Measurements from ENCODE around the gene UBR3.
"Not testable (repeated sequence)": the region's sequence is repeated elsewhere in the genome, so short reads cannot be mapped to it uniquely, and the experiment has no call there.

The UBR3 gene, protein sequence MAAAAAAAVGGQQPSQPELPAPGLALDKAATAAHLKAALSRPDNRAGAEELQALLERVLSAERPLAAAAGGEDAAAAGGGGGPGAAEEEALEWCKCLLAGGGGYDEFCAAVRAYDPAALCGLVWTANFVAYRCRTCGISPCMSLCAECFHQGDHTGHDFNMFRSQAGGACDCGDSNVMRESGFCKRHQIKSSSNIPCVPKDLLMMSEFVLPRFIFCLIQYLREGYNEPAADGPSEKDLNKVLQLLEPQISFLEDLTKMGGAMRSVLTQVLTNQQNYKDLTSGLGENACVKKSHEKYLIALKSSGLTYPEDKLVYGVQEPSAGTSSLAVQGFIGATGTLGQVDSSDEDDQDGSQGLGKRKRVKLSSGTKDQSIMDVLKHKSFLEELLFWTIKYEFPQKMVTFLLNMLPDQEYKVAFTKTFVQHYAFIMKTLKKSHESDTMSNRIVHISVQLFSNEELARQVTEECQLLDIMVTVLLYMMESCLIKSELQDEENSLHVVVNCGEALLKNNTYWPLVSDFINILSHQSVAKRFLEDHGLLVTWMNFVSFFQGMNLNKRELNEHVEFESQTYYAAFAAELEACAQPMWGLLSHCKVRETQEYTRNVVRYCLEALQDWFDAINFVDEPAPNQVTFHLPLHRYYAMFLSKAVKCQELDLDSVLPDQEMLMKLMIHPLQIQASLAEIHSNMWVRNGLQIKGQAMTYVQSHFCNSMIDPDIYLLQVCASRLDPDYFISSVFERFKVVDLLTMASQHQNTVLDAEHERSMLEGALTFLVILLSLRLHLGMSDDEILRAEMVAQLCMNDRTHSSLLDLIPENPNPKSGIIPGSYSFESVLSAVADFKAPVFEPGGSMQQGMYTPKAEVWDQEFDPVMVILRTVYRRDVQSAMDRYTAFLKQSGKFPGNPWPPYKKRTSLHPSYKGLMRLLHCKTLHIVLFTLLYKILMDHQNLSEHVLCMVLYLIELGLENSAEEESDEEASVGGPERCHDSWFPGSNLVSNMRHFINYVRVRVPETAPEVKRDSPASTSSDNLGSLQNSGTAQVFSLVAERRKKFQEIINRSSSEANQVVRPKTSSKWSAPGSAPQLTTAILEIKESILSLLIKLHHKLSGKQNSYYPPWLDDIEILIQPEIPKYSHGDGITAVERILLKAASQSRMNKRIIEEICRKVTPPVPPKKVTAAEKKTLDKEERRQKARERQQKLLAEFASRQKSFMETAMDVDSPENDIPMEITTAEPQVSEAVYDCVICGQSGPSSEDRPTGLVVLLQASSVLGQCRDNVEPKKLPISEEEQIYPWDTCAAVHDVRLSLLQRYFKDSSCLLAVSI (N-terminal part only)

GRCh38 chr2:169827272-169828140 is at the start of gene UBR3:
Gene UBR3, plus strand, starts transcription at chr2:169827454. Its CDS starts 54 bp downstream, at chr2:169827508.
- DNase-seq: peak; percentile 81 to 91

DNA sequence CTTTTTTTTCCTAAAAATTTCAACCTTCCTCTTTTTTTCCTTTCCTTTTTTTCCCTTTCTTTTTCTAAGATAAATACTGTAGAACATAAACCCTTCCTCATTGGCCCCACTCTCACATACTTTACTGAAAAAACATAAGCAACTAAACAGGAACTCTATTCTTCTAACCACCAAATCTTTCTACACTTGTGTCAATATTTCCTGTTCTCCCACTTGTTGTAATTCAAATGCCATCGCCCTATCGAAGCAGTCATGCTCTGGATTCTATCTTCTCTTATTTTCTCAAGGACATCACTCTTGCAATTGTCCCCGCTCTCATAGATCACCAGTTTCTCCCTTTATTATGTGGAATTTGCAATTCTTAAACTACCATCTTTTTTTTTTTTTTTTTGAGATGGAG is 48.8 kb upstream of the UBR3 start:
- no peak for DNase-seq

GRCh38 chr2:169781249-169782013 is 45.8 kb upstream of the UBR3 start:
- no peak for DNase-seq

- no peak for DNase-seq
Measured at GRCh38 chr2:169782513-169782912, 44.7 kb upstream of the UBR3 start.

DNA sequence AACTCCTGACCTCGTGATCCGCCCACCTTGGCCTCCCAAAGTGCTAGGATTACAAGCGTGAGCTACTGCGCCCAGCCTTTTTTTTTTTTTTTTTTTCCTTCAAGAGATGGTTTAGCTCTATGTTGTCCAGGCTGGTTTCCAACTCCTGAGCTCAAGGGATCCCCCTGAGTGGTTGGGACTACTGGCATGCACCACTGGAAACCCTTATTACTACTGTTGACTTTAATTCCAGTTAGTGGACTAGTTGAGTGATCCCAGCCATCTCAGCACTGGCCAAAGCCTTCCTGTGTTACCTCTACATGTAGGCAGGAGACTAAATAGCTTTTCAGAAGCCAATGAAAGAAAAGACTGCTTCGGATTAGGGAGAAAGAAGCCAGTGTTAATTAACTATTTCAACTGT is 36.7 kb upstream of the UBR3 start:
- DNase-seq: no peak

DNA sequence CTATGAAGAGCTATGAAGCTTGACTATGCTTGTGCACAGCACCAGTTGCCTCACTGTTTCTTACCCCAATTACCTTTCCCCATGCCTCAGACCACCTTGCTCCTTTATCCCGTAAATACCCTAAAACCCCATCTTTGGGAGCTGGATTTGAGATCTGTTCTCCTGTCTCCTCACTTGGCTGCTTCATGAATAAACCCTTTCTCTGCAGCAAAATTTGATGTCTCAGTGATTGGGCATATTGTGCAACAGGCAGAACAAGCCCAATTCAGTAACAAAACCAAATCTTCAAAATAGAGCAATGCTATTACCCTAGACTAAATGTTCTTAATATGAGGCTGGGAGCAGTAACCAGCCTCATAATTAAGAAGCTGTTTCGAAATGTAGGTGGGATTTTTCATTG is 32.1 kb upstream of the UBR3 start:
- DNase-seq: no peak

DNA sequence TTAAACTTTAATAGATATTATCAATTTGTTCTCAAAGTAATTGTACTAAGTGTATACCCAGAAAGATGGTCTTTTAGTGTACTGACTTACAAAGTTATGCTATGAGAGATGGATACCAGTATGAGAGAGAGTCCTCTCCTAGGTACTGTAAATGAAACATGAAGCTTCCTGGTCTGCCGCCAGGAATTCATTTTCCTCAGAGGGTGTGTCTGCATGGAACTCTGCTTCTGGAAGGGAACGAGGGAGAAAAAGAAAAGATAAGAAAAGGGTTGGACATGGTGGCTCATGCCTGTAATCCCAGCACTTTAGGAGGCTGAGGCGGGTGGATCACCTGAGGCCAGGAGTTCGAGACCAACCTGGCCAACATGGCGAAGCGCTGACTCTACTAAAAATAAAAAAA is 30.8 kb upstream of the UBR3 start:
- no peak for DNase-seq

- DNase-seq: no peak
Measured at GRCh38 chr2:169797601-169798000, 29.7 kb upstream of the UBR3 start.

DNA sequence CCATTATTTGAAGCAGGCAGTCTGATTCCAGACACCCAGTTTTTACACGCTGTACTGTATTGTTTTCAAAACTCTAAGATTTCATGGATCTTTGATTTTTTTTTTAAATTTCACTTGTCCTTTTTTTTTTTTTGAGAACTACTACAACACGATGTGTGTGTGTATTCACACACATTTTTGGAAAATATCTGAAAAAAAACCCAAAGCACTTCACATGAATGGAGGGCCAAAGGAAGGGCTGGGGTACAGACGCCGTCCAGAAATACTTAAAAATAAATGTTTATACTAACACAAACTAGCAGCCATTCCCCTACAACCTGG is 28.9 kb upstream of the UBR3 start:
- DNase-seq: no peak

DNA sequence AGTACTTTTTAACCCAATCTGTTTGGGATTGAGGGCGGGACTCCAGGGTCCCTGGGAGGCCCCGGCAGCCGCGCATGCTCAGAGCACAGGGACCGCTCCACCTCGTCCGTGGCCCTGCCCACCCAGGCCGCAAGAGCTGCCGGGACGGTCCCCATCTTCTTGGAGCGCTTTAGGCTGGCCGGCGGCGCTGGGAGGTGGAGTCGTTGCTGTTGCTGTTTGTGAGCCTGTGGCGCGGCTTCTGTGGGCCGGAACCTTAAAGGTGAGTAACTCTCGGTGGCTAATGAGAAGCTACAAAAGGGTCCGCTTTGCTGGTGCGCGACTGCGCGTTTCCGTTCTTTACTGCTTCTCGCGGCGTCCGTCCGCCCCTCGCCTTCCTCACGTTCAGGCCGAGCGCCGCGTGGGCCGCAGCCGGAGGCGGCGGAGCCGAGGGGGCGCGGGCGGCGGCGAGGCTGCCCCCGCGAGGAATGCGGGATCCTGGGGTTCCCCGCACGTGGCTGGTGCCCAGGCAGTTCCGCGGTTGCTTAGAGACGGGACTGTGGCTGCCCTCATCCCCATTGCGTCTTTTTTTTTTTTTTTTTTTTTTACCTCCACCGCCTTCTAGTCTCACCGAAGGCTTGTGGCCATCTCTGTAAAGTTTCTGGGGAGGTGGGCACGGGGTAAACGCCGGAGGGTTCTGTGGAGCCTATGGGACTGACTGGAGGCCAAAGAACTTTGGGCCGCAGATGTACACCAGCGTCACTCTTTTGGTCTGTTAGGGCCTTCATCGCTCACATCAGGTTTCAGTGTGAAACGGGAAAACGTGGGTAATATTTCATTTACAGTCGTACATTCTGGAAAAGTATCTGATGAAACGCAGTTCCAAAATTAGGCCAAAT is 28.3 kb upstream of the UBR3 start, which contains the start of gene SSB:
SSB (plus strand) TSS at position 154 of the 875 bp plus-strand sequence. CDS start 2,090 bp downstream, outside the sequence.
- peak; percentile 83 to 88 for DNase-seq

DNA sequence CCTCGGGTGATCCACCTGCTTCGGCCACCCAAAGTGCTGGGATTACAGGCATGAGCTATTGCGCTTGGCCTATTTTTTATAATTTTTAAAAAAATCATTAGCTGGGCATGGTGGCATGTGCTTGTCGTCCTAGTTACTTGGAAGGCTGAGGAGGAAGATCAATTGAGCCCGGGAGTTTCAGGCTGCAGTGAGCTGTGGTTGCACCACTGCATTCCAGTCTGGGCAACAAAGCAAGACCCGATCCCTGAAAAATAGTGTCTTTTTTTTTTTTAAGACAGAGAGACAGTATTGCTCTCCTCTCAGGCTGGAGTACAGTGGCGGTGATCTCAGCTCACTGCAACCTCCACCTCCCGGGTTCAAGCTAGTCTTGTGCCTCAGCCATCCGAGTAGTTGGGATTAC is 23.8 kb upstream of the UBR3 start:
- no peak for DNase-seq

- no peak for DNase-seq
Measured at GRCh38 chr2:169806586-169806985, 20.7 kb upstream of the UBR3 start.

DNA sequence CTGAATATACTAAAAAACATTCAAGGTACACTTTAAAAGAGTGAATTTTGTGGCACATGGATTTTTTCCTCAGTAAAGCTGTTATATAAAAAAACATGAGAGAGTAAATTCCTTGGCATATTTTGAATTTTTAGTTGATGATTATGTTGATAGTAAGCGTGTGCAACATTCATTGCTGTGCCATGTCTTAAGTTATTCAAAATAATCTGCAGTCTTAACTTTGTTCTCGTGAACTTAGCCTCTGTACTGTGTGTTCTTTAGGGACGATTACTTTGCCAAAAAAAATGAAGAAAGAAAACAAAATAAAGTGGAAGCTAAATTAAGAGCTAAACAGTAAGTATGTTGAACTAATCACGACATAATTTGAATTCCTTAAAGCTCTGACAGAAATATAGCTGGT is 19.0 kb upstream of the UBR3 start:
- DNase-seq: no peak

GRCh38 chr2:169815849-169816248 is 11.4 kb upstream of the UBR3 start:
- no peak for DNase-seq

DNA sequence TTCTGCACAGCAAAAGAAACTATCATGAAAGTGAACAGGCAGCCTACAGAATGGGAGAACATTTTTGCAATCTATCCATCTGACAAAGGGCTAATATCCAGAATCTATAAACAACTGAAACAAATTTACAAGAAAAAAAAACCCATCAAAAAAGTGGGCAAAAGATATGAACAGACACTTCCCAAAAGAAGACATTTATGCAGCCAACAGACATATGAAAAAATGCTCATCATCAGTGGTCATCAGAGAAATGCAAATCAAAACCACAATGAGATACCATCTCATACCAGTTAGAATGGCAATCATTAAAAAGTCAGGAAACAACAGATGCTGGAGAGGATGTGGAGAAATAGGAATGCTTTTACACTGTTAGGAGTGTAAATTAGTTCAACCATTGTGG is 10.3 kb upstream of the UBR3 start:
- not testable (repeated sequence) for DNase-seq

GRCh38 chr2:169817369-169817768 is 9.9 kb upstream of the UBR3 start:
- DNase-seq: not testable (repeated sequence)

DNA sequence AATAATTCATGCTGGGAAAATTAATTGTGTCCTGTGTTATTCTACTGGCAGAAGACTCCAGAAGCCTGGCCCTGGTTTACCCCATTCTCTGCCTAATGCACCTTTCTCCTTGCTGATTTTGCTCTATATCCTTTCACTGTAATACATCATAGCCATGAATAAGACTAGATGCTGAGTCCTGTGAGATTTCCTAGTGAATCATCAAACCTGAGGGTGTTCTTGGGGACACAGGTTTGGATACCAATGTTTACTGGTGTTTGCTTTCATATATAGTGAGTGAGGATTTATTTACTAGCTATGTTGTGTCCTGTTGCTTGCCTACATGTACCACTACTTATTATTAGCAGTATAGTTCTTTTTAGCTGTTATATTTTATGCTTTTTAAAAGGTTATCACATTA is 9.0 kb upstream of the UBR3 start:
- DNase-seq: no peak

DNA sequence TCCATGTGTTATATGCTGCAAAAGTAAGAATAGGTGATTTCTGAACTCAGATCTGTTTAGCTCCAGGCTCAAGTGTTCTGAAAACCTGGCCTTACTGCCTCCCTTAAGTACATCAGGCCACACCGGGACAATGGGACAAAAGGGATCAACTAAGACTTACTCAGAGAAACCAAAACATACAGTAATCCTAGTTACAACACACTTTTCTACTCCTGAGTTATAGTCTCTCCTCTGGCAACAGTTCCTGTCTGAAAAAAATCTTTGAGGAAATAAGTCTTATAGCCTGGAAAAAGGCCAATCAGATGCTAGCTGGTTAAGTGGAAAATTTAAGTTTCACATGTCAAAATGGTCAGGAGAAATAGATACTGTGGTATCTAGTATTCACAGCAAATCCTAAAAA is 8.1 kb upstream of the UBR3 start:
- DNase-seq: no peak

GRCh38 chr2:169820101-169820500 is 7.2 kb upstream of the UBR3 start:
- DNase-seq: not testable (repeated sequence)

GRCh38 chr2:169822036-169822435 is 5.2 kb upstream of the UBR3 start:
- no peak for DNase-seq
